HepG2 (cell line): Measurements from ENCODE around the gene SAXO1. TPM values are rescaled to one million over a fixed set of nuclear protein-coding genes. Genes with fewer than 3 reads are reported as not detected.

Experiments
- ATAC-seq: fragments of 200-7000 bp; cut with Tn5 transposase; 3 replicates; pipeline ENCODE4 v1.9.1; 2020; ENCODE audit warnings: mild to moderate bottlenecking, moderate library complexity
- BruUV-seq: library from RNA; stranded (reverse); fragments of 400-500 nt; replicated peaks from 2 replicates; lab custom pipeline; 2021; lab: Mats Ljungman, UMichigan
- CTCF ChIA-PET: fragments of 300-600 bp; formaldehyde crosslinking; extraction: SDS; loops from one replicate; lab custom pipeline; 2021; ENCODE audit warnings: low total read pairs, inconsistent platforms, low intra/inter-chr PET ratio; lab: Yijun Ruan, JAX
- POLR2A ChIA-PET: fragments of 350-600 bp; sonication (Branson Sonifier 250); formaldehyde crosslinking; loops from one replicate; lab custom pipeline; 2020; ENCODE audit warnings: antibody characterized with exemption, inconsistent platforms; lab: Yijun Ruan, JAX
- DNase-seq: peaks from one replicate; pipeline ENCODE4 v3.0.0-alpha.2; 2015; ENCODE audit warnings: low spot score
- FAIRE-seq: peaks from 3 replicates; lab custom pipeline; 2011; peaks lifted over from hg19 to GRCh38; lab: Jason Lieb, UNC
- H2AFZ ChIP-seq: one replicate; pipeline ENCODE4 v1.6.1; 2011; ENCODE audit warnings: low read length, inconsistent platforms
- H3K27ac ChIP-seq: fragments of 300-600 bp; 3 replicates; pipeline ENCODE4 v1.8.0; 2011; ENCODE audit warnings: mixed run types, mild to moderate bottlenecking, mixed read lengths, low read length, inconsistent platforms; ENCODE audit not compliant: insufficient read depth; ENCODE audit errors: extremely low read length
- H3K27me3 ChIP-seq, 2 experiments: fragments of 200-600 bp in 1 of 2; 2 replicates in 1 of 2; 3 replicates in 1 of 2; pipeline versions ENCODE4 v1.6.0 to v1.8.0; 2011; ENCODE audit warnings: low read length in 2 of 2, mild to moderate bottlenecking in 2 of 2, moderate library complexity in 2 of 2, inconsistent platforms in 1 of 2; ENCODE audit not compliant: insufficient read depth in 2 of 2, control insufficient read depth in 1 of 2
- H3K36me3 ChIP-seq, 2 experiments: fragments of 200-600 bp in 1 of 2; replicated peaks in 1 of 2; 2 replicates in 1 of 2; 3 replicates in 1 of 2; pipeline versions ENCODE4 v1.5.1 to v1.8.0; 2011; ENCODE audit warnings: low read length in 2 of 2, inconsistent platforms in 1 of 2; ENCODE audit not compliant: insufficient read depth in 2 of 2, control insufficient read depth in 1 of 2
- H3K4me1 ChIP-seq: 2 replicates; pipeline ENCODE4 v1.5.1; 2012; ENCODE audit warnings: low read length, inconsistent platforms; ENCODE audit not compliant: insufficient read depth
- H3K4me2 ChIP-seq: 2 replicates; pipeline ENCODE4 v1.6.0; 2011; ENCODE audit warnings: low read depth, low read length, inconsistent platforms
- H3K4me3 ChIP-seq, 3 experiments: fragments of 200-600 bp in 1 of 3; sonication (generic), shearing (Covaris generic) in 1 of 3; replicated peaks in 1 of 3; 2 replicates each; pipeline ENCODE4 v1.5.1; 2011 to 2016; ENCODE audit warnings: low read length in 3 of 3, inconsistent platforms in 2 of 3, low read depth in 2 of 3, mild to moderate bottlenecking in 2 of 3, control low read depth in 1 of 3, mixed read lengths in 1 of 3; ENCODE audit not compliant: insufficient read depth in 1 of 3
- H3K79me2 ChIP-seq: one replicate; pipeline ENCODE4 v1.6.1; 2011; ENCODE audit warnings: low read length, inconsistent platforms; ENCODE audit not compliant: insufficient read depth
- H3K9ac ChIP-seq: 2 replicates; pipeline ENCODE4 v1.6.0; 2011; ENCODE audit warnings: mild to moderate bottlenecking, low read depth, low read length, inconsistent platforms; ENCODE audit not compliant: insufficient read depth
- H3K9me3 ChIP-seq: 2 replicates; pipeline ENCODE4 v1.5.1; 2012; ENCODE audit warnings: mild to moderate bottlenecking, low read length
- H4K20me1 ChIP-seq: 2 replicates; pipeline ENCODE4 v1.6.0; 2011; ENCODE audit warnings: inconsistent platforms, mild to moderate bottlenecking, low read length, moderate library complexity; ENCODE audit not compliant: insufficient read depth
- HOXA9 ChIP-seq: sonication (generic); formaldehyde crosslinking; IDR thresholded peaks from 2 replicates; pipeline ENCODE4 v1.8.1; 2022; ENCODE audit warnings: missing genetic modification reagents, mild to moderate bottlenecking, moderate library complexity, borderline replicate concordance
- MTERF4 ChIP-seq: sonication (generic); formaldehyde crosslinking; IDR thresholded peaks from 2 replicates; pipeline ENCODE4 v1.8.0; 2023; ENCODE audit warnings: mild to moderate bottlenecking, missing genetic modification reagents
- NFAT5 ChIP-seq: sonication (generic); formaldehyde crosslinking; IDR thresholded peaks from 2 replicates; pipeline ENCODE4 v1.4.0; 2020; ENCODE audit warnings: missing genetic modification reagents
- ZBTB20 ChIP-seq: sonication (generic); formaldehyde crosslinking; IDR thresholded peaks from 2 replicates; pipeline ENCODE4 v1.8.1; 2023; ENCODE audit warnings: missing genetic modification reagents, low read depth, mild to moderate bottlenecking, borderline replicate concordance
- ZNF784 ChIP-seq: sonication (generic); formaldehyde crosslinking; IDR thresholded peaks from 2 replicates; pipeline ENCODE4 v1.5.1; 2020; ENCODE audit warnings: missing genetic modification reagents, mild to moderate bottlenecking, borderline replicate concordance
- in situ Hi-C: cut with HindIII; loops from 2 replicates; pipeline ENCODE4 v1.10.0; 2017; ENCODE audit warnings: low pct_unique_long_range_greater_than_20kb; ENCODE audit not compliant: extremely low pct_ligation_motif_present
- intact Hi-C: fragments of 100-400 bp; cut with micrococcal nuclease; formaldehyde crosslinking; loops from one replicate; pipeline ENCODE4 v1.10.0; 2022; ENCODE audit not compliant: unreplicated experiment
- polyA plus RNA-seq, 8 experiments: library from polyadenylated mRNA; depleted of rRNA in 3 of 8; stranded (reverse) in 7 of 8; unstranded in 1 of 8; fragments of >200 nt; fragmentation: Illumina TruSeq in 4 of 8; extraction: Trizol in 4 of 8; gene quantifications; 2 replicates each; pipeline versions ENCODE4 v1.2.1 to v1.2.3, GENCODE V29; 2011 to 2016; ENCODE audit warnings: low read depth in 4 of 8, missing spikeins in 1 of 8, mixed read lengths in 1 of 8; ENCODE audit not compliant: insufficient read depth in 1 of 8
- total RNA-seq, 5 experiments: library from RNA; depleted of rRNA; stranded (reverse); fragments of >200 nt; fragmentation: Illumina TruSeq; extraction: Trizol; gene quantifications; 2 replicates each; pipeline ENCODE4 v1.2.3, GENCODE V29; 2016; ENCODE audit warnings: low read depth in 1 of 5

Gene SAXO1
- total and polyA plus RNA-seq, 2 of the 13 experiments (the other 11 are each of a cell fraction or from before 2014, with no cell fraction given): not detected

GRCh38 chr9:18985996-18986395, 47.0 kb downstream of the SAXO1 start:
- no peak overlapping the region for H3K4me2 ChIP-seq
- H3K27ac ChIP-seq: no peak overlapping the region
- H3K79me2 ChIP-seq: no peaks in the 10 kb centered on the region
- ChIA-PET CTCF (no interaction called here), POLR2A (no interaction called here)
- DNase-seq: no peak
- no peak for ATAC-seq
- no TSS peak for BruUV-seq
- intact Hi-C loops: no loop called here
- in situ Hi-C loops: no loop called here
- no peaks in the 10 kb centered on the region for H3K9me3 ChIP-seq
- no peaks in the 10 kb centered on the region for H3K4me1 ChIP-seq
- H2AFZ ChIP-seq: no peak overlapping the region
- TF ChIP-seq HOXA9 (CRISPR knock-in tag) (no peak), MTERF4 (CRISPR knock-in tag) (no peak), ZNF784 (CRISPR knock-in tag) (no peak), ZBTB20 (CRISPR knock-in tag) (no peak), NFAT5 (CRISPR knock-in tag) (no peak)
- no peaks in the 10 kb centered on the region; a peak in 1 of 5 replicates for H3K27me3 ChIP-seq
- no peak overlapping the region for H3K9ac ChIP-seq
- H4K20me1 ChIP-seq: no peaks in the 10 kb centered on the region
- H3K4me3 ChIP-seq: no peak overlapping the region
- no peaks in the 10 kb centered on the region for H3K36me3 ChIP-seq
- no peak for FAIRE-seq
